Activated T-cell treated with anti-CD3 and anti-CD28 coated beads, Interleukin-2, amount 50 U/mL, for 4 hours (primary cell): ENCODE measurements around the gene MPL. TPM values are rescaled to one million over a fixed set of nuclear protein-coding genes. Genes with fewer than 3 reads are reported as not detected.
"Not testable (repeated sequence)": the region's sequence is repeated elsewhere in the genome, so short reads cannot be mapped to it uniquely, and the experiment has no call there.

Experiments
- ATAC-seq, 2 donors: fragments of 200-7000 bp; cut with Tn5 transposase; one replicate each; pipeline ENCODE4 v1.10.0; 2021
- DNase-seq: peaks from one replicate; pipeline ENCODE4 v3.0.0-alpha.2; 2020
- H3K27me3 Mint-ChIP-seq: one replicate; pipeline ENCODE4 v1.8.0; 2021; ENCODE audit warnings: low read depth, mixed read lengths
- H3K36me3 Mint-ChIP-seq: one replicate; pipeline ENCODE4 v1.8.0; 2022; ENCODE audit warnings: mixed read lengths; ENCODE audit not compliant: insufficient read depth
- H3K4me1 Mint-ChIP-seq: one replicate; pipeline ENCODE4 v1.8.0; 2021; ENCODE audit warnings: low read depth, mixed read lengths
- H3K4me3 Mint-ChIP-seq: one replicate; pipeline ENCODE4 v1.8.0; 2021; ENCODE audit warnings: mild to moderate bottlenecking, moderate library complexity, mixed read lengths
- H3K9me3 Mint-ChIP-seq: one replicate; pipeline ENCODE4 v1.8.0; 2021; ENCODE audit warnings: mixed read lengths
- total RNA-seq, 3 donors: library from RNA; stranded (reverse); gene quantifications; one replicate each; pipeline ENCODE4 v1.2.1, GENCODE V29; 2021

Gene MPL
- total RNA-seq, 3 donors from 2014 or later, result not detected

DNA sequence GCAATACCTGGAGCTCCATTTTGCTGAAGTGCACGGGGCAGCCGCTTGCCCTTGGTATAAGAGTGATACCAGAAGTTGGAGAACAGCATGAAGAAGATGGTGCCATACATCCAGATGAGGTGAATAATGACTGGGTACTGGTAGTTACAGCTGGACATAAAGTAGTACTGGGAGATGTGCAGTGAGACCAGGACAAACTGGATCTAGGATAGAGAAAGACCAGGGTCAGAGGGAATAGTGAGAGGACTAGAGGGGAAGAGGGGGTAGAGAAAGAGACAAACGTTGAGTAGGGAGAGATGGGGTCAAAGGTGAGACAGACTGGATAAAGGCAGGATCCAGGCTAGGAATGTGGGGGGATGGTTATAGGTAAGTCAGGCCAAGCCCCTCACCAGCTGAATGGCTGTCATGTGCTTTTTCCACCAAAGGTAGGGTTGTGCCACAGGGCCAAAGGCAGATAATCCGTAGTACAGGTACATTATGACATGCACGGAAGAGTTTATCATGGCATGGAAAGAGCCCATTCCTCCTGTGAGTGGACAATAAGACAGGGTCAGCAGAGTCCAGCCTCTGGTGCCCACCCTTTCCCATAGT is 26.4 kb downstream of the MPL start:
- no peak for ATAC-seq
- Mint-ChIP-seq H3K4me1 (peaks cover 32% of the 10 kb centered on the region), H3K4me3 (no peak overlapping the region), H3K36me3 (peaks cover 16% of the 10 kb centered on the region), H3K9me3 (no peaks in the 10 kb centered on the region), H3K27me3 (no peaks in the 10 kb centered on the region)
- DNase-seq, result no peak

DNA sequence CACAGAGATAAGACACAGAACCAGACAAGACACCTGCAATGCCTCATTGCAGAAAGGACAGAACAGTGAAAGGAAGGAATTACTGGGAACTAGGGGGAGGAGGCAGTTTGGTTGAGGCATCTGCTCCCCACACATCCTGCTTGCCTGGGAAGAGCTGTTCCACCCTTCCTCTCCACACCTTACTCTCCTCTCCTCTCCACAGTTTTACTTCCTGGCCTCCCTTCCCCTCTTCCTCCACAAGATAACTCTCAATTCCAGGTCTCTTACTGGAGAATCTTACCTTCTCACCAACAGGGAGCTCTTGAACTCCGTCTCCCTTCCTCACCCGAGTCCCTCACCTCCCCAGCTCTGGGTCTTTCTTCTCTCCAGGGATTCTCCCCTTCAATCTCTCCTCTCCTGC is 28.1 kb downstream of the MPL start:
- H3K27me3 Mint-ChIP-seq, result no peaks in the 10 kb centered on the region
- H3K9me3 Mint-ChIP-seq, result no peaks in the 10 kb centered on the region
- peaks cover 16% of the 10 kb centered on the region for H3K36me3 Mint-ChIP-seq
- DNase-seq (no peak), ATAC-seq (no peak)
- peak overlapping the region; percentile 90 for H3K4me3 Mint-ChIP-seq
- H3K4me1 Mint-ChIP-seq, result peaks cover 26% of the 10 kb centered on the region

DNA sequence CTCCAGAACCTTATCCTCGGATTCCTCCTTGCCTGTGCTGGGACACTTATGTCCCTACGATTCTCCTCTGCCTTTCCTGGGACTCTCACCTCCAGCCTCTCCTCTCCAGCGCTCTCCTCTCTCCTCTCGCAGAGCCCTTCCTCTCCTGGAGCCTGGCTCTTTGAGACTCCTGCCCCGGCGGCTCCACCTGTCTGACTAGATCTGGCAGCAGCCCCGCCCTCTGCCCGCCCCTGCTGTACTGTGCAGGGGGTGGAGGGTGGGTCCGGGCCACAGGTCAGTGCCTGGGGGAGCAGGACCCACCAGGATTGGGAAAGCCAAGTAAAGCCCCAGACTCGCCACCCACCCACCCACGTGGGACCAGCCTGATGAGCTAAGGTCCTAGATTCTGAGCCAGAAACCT is 28.6 kb downstream of the MPL start:
- ATAC-seq, result no peak
- Mint-ChIP-seq H3K27me3 (no peaks in the 10 kb centered on the region), H3K36me3 (peaks cover 16% of the 10 kb centered on the region), H3K4me3 (peak overlapping the region; percentile 90), H3K4me1 (peaks cover 29% of the 10 kb centered on the region), H3K9me3 (no peaks in the 10 kb centered on the region)
- DNase-seq, result no peak

DNA sequence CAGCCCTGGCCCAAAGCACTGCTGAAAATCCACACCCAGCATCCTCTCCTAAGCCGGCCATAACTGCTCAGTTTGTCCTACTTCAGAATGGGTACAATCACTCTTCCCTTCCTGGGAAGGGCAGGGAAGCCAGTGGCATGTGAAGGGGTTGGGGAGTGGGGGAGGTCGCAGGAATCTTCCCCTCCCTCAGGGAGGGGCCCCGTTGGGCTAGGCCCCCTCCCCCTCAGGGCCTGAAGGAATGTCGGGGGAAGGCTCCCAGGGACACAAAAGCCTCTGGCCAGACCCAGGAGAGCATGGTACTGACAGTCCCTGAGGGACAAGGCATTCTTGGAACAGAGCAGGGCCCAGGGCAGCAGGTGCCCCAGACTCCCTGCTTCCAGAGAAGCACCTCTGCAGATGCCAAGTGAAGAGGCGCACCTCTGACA is 29.0 kb downstream of the MPL start:
- Mint-ChIP-seq H3K4me1 (peaks cover 29% of the 10 kb centered on the region), H3K9me3 (no peaks in the 10 kb centered on the region), H3K4me3 (peak overlapping the region; percentile 90), H3K27me3 (no peaks in the 10 kb centered on the region), H3K36me3 (peaks cover 16% of the 10 kb centered on the region)
- ATAC-seq, result no peak
- DNase-seq, result no peak

DNA sequence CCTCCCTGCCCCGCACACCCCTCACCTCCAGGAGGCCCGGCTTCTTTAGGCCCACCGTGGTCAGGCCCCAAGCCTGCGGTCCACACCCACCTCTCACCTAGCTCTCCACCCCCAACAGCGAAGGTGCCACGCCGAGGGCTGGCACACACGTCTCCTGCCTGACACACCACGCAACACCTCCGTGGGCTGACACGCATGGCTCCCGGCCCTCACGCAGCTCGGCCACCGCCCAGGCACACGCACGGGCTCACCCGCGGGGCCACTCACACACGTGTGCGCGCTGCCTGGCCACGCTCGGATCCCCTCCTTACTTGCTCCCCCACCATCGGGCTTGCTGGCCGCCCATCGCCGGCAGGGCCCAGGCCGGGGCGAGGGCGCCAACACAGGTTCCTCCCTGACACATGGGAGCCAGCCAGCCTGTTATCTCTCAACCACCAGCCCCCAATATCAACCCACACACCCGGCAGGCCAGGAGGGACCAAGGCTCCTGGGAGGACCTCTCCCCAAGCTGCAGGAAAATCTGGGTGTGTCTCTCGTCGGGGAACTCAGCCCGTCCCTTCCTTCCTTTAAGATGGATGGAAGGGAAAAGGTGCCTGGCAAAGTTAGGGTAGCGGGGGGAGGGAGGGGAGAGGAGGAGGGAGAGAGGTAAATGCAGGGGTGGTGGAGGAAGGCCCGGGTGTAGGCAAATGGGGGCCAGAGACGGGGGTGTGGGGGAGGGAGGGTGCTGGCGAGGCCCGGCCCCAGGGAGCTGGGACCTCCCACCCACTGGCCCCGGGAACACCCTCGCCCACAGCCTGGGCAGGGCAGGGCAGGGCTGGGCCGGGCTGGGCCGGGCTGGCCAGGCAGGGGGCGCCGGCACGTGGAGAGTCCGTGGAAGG is 29.6 kb downstream of the MPL start:
- ATAC-seq, result peak; percentile 61 to 68
- H3K9me3 Mint-ChIP-seq, result no peaks in the 10 kb centered on the region
- peaks cover 29% of the 10 kb centered on the region for H3K4me1 Mint-ChIP-seq
- H3K4me3 Mint-ChIP-seq, result peak overlapping the region; percentile 90
- peaks cover 16% of the 10 kb centered on the region for H3K36me3 Mint-ChIP-seq
- DNase-seq, result no peak
- H3K27me3 Mint-ChIP-seq, result no peaks in the 10 kb centered on the region

DNA sequence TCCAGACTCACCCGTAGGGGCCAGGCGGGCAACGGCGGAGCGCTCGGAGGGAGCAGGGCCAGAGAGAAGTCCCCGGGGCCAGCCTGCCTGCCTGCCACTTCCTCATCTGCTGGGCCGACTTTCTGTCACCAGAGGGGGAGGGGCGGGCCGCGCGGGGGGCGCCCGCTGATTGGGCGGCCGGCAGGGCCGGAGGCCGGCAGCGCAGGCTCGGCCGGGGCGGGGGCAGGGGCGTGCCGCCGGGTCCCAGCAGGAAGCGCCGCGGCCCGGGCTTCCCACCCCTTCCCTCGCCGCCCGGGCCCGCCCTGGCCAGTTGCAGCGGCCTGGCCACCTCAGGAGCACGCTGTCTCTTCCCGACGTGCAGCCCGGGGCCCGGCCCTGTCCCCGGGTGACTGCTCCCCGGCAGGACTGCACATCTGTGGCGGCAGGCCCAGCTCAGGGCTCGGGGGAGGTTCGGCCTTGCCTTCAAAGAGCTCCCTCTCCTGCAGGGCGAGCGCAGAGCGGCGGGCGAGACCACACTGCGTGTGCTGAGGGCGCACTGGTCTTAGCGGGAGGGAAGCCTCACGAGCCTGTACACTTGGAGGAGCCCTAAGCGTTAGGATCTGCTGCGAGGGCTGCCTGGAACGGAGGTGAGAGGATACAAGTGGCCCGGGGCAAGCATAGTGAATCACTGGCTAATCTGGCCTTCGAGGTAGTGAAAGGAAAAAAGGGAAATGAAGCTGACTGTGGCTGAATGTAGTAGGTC is 30.5 kb downstream of the MPL start, which contains the start of gene ELOVL1:
Gene ELOVL1, minus strand, starts transcription at position 108 of the 742 bp plus-strand sequence. CDS start 2,402 bp downstream, outside the sequence.
- no peaks in the 10 kb centered on the region for H3K9me3 Mint-ChIP-seq
- H3K36me3 Mint-ChIP-seq, result peaks cover 15% of the 10 kb centered on the region
- peak within 1 kb of the TSS; percentile 93 for H3K4me3 Mint-ChIP-seq
- H3K27me3 Mint-ChIP-seq, result no peaks in the 10 kb centered on the region
- H3K4me1 Mint-ChIP-seq, result peaks cover 29% of the 10 kb centered on the region
- DNase-seq (peak; percentile 79), ATAC-seq (peak; percentile 83 to 86)

DNA sequence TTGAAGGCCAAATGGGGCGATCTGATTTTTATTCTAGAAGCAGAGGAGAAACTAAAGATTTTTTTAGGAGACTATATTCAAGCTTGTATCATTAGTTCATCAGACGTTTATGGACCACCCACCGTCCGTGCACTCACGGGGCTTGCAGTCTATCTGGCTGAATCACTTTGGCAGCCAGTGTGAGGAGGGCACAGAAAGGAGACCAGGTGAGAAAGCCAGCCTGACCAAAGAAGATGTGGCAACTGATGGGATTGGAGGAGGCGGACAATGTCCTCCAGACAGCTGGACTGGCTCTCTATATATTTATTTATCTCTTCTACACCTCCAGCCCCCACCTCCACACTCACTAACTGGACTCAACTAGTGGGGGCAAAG is 31.0 kb downstream of the MPL start:
- Mint-ChIP-seq H3K4me1 (peaks cover 29% of the 10 kb centered on the region), H3K36me3 (peaks cover 14% of the 10 kb centered on the region), H3K27me3 (no peaks in the 10 kb centered on the region), H3K9me3 (no peaks in the 10 kb centered on the region), H3K4me3 (peak overlapping the region; percentile 93)
- DNase-seq (no peak), ATAC-seq (no peak)

DNA sequence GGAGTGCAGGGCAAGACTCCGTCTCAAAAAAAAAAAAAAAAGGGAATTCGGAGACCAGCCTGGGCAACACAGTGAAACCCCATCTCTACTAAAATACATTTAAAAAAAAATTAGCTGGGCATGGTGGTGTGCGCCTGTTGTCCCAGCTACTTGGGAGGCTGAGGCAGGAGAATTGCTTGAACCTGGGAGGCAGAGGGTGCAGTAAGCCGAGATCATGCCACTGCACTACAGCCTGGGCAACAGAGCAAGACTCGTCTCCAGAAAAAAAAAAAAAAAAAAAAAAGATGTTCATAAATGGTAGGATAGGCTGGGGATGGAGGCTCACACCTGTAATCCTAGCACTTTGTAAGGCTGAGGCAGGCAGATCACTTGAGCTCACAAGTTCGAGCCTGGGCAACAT is 32.2 kb downstream of the MPL start:
- H3K9me3 Mint-ChIP-seq, H3K27me3 Mint-ChIP-seq, DNase-seq, H3K36me3 Mint-ChIP-seq, H3K4me3 Mint-ChIP-seq, ATAC-seq: not testable (repeated sequence)
- peaks cover 29% of the 10 kb centered on the region for H3K4me1 Mint-ChIP-seq

DNA sequence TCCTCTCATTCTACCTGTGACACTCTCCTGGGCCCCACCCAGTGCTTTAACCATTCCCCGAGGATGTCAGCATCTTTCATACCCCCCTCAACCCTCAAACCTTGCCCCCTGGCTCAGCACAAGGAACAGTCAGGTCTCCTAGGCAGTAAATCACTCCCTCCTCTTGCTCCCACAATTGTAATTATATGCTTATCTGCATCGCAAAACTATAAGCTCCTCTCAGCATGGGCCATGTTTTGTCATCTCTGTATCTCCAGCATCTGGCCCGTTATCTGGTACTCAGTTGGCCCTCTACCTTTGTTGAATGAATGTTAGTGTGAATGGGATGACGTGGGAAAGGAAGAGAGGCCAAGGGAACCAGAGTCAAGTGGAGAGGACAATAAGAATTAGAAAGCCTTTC is 32.9 kb downstream of the MPL start:
- ATAC-seq, result no peak
- Mint-ChIP-seq H3K9me3 (no peaks in the 10 kb centered on the region), H3K4me1 (peaks cover 23% of the 10 kb centered on the region), H3K27me3 (no peaks in the 10 kb centered on the region), H3K4me3 (no peak overlapping the region), H3K36me3 (peaks cover 3% of the 10 kb centered on the region)
- no peak for DNase-seq

DNA sequence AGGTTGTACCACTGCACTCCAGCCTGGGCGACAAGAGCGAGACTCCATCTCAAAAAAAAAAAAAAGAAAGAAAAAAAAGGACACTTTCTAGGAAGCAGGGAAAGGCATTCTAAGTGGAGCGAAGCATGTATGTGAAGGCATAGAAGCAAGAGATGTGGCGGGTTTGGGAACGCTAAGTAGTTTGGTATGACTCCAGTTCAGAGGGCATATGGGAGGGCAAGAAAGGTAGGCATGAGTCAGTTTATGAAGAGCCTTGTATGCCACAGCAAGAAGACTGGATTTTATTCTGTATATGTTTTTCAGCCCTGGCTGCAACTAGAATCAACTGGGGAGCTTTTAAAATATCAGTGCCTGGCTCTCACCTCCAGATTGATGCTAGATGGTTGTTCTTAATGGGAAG is 34.6 kb downstream of the MPL start:
- no peak for DNase-seq
- Mint-ChIP-seq H3K4me1 (peaks cover 15% of the 10 kb centered on the region), H3K36me3 (no peaks in the 10 kb centered on the region), H3K4me3 (no peak overlapping the region), H3K9me3 (no peaks in the 10 kb centered on the region), H3K27me3 (no peaks in the 10 kb centered on the region)
- ATAC-seq, result no peak

DNA sequence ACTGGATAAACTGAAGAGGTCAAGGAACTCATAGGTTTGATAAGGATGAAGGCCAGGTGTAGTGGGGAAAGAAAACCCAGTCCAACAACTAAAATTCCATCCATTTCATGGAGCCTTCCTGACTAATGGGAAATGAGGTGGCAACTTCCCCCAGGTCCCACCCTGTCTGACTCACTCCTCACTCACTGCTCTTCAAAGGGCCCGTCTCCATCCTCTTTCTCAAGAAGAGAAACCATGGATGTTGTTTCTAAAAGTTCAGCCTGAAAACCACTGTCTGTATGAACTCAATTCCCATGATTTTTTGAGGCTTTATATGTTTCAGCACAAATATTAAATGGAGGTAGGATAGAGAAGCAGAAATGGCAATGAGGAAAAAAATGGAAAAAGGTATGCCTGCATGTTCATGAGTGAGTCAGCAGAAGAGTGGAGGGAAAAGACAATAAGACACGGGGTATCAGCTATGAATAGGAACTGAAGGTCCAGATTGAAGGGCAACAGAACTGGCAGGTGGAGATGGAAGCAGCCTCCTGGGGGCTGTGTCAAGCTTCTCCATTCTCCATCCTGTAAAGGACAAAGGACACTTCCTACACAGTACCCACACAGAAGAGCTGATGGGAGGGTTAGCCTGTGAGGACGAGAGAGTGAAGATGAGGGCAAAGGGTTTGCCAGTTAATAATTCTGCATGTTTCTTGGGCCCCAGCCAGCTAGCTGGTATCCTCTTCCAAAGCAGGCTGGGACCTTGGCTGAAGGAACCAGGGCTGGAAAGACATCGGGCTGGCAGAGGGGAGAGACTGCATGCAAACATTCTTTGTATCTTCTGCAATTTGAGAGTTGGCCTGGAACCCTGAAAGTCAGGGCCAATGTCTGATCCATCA is 35.7 kb downstream of the MPL start:
- Mint-ChIP-seq H3K9me3 (no peaks in the 10 kb centered on the region), H3K4me1 (peaks cover 14% of the 10 kb centered on the region), H3K36me3 (no peaks in the 10 kb centered on the region), H3K4me3 (no peak overlapping the region), H3K27me3 (no peaks in the 10 kb centered on the region)
- no peak for DNase-seq
- ATAC-seq, result no peak

DNA sequence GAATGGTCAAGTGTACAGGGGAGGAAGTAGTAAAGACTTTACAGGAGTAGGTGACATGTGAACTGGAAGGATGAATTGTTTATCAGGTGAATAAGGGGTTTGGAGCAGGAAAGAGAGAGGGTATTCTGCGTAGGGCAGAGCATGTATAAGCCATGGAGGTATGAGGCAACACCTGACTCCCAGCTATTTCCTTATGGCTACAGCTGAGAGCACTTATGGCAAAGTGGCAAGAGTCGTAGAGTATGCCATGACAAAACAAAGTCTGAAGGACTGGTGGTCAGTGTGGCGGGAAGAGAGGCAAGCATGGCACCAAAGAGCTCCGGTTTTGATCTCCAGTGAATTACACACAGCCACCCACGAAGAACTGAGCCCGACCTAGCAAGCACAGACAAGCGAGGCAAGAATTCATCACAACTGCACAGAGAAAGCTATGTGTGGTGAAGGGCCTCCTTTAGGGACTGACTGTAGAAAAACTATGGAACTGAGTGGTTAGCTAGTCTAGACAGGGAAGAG is 39.2 kb downstream of the MPL start:
- DNase-seq (no peak), ATAC-seq (no peak)
- Mint-ChIP-seq H3K9me3 (no peaks in the 10 kb centered on the region), H3K36me3 (peaks cover 7% of the 10 kb centered on the region), H3K27me3 (no peaks in the 10 kb centered on the region), H3K4me3 (no peak overlapping the region), H3K4me1 (peaks cover 6% of the 10 kb centered on the region)

DNA sequence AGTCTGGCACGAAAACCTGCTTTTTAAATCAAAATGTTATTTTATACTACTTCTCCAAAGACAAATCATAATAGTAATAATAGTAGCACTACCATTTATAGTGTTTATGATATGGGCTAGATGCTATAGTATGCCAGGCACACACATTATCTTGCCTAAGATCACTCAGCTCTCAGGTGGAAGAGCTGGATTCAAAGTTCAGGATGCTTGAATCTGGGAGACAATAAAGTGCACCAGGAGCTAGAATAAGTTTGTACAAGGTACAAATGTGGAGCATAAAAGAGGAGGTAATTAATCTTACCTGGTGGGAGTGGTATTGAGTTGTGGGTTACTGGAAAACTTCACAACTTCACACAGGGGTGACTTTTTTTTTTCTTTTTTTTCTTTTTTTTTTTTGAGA is 40.2 kb downstream of the MPL start:
- Mint-ChIP-seq H3K9me3 (no peaks in the 10 kb centered on the region), H3K36me3 (peaks cover 13% of the 10 kb centered on the region), H3K4me1 (peaks cover 6% of the 10 kb centered on the region), H3K27me3 (no peaks in the 10 kb centered on the region), H3K4me3 (no peak overlapping the region)
- ATAC-seq, result no peak
- no peak for DNase-seq

DNA sequence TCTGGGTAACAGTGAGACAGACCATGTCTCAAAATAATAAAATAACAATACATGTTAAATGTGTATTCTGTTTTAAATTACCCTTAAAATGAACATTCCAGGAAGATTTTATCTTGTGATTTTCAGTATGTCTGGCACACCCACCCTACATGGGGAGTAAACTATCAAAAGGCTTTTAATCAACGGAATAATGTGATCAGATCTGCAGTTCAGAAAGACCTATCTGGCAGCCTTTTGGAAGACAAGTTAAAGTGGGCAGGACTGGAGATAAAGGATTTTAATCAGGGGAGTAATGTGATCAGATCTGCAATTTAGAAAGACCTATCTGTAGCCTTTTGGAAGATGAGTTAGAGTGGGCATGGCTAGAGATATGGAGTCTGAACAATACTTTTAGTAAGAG is 41.9 kb downstream of the MPL start:
- Mint-ChIP-seq H3K9me3 (no peaks in the 10 kb centered on the region), H3K4me1 (peaks cover 6% of the 10 kb centered on the region), H3K36me3 (peaks cover 24% of the 10 kb centered on the region), H3K27me3 (no peaks in the 10 kb centered on the region), H3K4me3 (no peak overlapping the region)
- ATAC-seq, result no peak
- DNase-seq, result no peak
